ENCODE data around the gene UIMC1. TPM values are rescaled to one million over a fixed set of nuclear protein-coding genes. Genes with fewer than 3 reads are reported as not detected.

The UIMC1 gene
- total RNA-seq, 2 donors from 2014 or later: 42.5 to 43.0 TPM

DNA sequence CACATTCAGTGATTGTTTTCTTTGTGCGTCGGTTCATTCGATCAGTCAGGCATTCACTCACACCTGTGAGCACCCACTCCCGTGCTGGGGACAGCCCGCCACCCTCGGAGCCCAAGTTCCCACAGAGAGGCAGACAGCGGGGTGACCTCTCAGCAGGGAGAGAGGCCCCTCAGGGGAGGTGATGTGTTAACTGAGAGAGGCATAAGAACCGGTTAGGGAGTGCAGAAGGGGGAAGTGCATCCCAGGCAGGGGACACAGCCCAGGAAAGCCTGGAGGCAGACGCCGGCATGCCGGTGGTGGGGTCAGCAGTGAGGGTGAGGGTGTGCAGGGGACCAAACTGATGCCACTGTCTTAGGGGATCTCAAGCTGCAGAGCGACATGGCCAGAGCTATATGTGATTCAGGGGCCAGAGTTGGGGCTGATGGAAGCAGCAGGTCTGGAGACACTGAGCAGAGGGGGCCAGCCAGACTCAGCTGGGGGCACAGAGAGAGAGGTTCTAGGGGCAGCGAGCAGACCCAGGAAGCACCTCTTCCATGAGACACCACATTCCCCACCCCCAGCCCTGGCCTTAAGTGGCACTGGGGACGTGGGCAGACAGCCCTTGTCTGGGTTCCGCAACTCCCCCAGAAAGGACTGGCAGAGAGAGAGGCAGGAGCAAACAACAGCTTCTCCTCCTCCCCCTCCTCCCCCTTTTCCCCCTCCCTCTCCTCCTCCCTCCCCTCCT, 143.4 kb downstream of the UIMC1 start:
- Mint-ChIP-seq H3K9me3 (no peaks in the 10 kb centered on the region), H3K27ac (no peak overlapping the region), H3K4me3 (no peak overlapping the region), H3K4me1 (peaks cover 2% of the 10 kb centered on the region), H3K27me3 (peaks cover 28% of the 10 kb centered on the region), H3K36me3 (ENCODE audit: low read depth) (no peaks in the 10 kb centered on the region)
- ATAC-seq (replicated peaks): no peak

DNA sequence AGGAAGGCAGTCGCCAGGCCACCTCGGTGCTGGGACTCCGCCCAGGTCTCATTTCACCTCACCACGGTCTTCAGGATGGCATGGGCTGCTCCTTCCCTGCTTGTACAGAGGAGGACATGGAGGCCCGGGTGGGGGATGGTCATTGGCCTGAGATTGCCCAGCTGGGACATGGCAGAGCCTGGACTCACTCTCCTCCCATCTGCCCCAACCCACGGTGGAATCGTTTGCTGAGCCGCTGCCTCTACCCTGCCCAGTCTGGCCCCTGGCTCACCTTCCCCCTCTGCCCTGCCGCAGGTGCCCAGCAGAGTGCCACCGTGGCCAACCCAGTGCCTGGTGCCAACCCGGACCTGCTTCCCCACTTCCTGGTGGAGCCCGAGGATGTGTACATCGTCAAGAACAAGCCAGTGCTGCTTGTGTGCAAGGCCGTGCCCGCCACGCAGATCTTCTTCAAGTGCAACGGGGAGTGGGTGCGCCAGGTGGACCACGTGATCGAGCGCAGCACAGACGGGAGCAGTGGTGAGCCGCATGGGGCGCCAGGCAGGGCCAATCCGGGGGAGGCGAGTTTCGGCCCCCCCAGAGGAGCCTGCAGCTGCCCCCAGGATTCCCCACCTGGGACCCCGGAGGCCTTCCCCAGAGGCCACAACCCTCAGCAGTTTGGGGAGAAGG, 144.1 kb downstream of the UIMC1 start:
- Mint-ChIP-seq H3K27ac (no peak overlapping the region), H3K4me1 (peaks cover 5% of the 10 kb centered on the region), H3K4me3 (no peak overlapping the region), H3K27me3 (peaks cover 32% of the 10 kb centered on the region), H3K36me3 (ENCODE audit: low read depth) (no peaks in the 10 kb centered on the region), H3K9me3 (no peaks in the 10 kb centered on the region)
- ATAC-seq (replicated peaks): no peak

DNA sequence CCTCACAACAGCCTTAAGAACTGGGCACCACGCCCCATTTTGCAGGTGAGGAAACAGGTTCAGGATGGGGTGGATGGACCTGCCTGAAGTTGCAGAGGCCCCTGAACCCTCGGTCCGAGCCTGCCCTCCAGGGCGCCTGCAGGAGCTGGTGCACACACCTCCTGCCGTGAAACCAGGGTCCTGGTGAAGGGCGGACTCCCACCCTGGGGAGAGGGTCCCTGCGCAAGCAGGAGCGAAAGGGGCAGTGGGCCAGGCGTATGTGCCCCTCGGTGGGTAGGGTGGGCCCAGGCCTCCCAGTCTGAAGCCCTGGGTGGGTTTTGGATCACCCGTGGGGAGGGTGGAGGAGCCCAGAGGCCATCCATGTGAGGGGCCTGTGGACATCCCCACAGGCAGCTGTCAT, 145.3 kb downstream of the UIMC1 start:
- no peak overlapping the region for H3K27ac Mint-ChIP-seq
- no peak for ATAC-seq (replicated peaks)
- H3K36me3 Mint-ChIP-seq (ENCODE audit: low read depth): no peaks in the 10 kb centered on the region
- H3K27me3 Mint-ChIP-seq: peaks cover 34% of the 10 kb centered on the region
- H3K4me1 Mint-ChIP-seq: peaks cover 5% of the 10 kb centered on the region
- H3K9me3 Mint-ChIP-seq: no peaks in the 10 kb centered on the region
- H3K4me3 Mint-ChIP-seq: no peak overlapping the region

DNA sequence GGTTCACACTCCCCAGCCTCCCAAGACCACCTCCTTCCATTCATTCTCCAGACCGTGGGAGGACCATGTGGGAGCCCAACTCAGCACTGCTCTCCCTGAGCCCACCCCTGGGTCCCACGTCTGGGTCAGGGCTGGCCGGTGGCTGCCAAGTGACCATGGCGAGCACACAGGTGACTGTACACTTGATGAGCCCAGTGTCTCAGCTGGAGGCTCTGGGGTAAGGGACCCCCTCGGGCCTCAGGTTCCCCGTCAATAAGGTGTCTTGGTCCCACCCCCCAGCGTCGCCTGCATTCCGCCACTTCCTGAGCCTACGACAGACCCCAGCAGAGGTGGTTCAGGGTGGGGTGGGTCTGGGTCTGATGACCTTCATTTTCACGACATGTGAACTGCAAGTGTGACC, 146.2 kb downstream of the UIMC1 start:
- no peak overlapping the region for H3K27ac Mint-ChIP-seq
- H3K4me1 Mint-ChIP-seq: peaks cover 5% of the 10 kb centered on the region
- peaks cover 31% of the 10 kb centered on the region for H3K27me3 Mint-ChIP-seq
- H3K9me3 Mint-ChIP-seq: no peaks in the 10 kb centered on the region
- H3K4me3 Mint-ChIP-seq: no peak overlapping the region
- no peak for ATAC-seq (replicated peaks)
- no peaks in the 10 kb centered on the region for H3K36me3 Mint-ChIP-seq (ENCODE audit: low read depth)

DNA sequence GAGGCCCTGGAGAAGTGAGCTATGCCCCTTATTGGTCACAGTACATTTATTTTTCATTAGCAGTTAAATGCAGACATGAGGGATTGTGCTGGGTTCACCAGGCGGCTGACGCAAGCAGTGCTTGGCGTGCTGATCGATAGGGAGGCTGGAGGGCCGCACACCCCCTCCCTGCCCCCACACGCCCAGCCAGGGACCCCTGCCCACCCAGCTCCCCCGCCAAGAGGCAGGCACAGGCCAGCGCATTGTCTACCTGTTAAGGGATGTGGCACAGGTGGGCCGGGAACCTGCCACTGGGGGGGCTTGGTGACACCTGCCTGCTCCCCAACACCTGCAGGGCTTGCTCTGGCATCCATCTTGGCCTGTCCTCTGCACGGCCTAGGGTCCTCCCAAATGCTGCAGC, 146.7 kb downstream of the UIMC1 start:
- no peak overlapping the region for H3K27ac Mint-ChIP-seq
- peaks cover 34% of the 10 kb centered on the region for H3K27me3 Mint-ChIP-seq
- H3K36me3 Mint-ChIP-seq (ENCODE audit: low read depth): no peaks in the 10 kb centered on the region
- no peaks in the 10 kb centered on the region for H3K9me3 Mint-ChIP-seq
- peaks cover 5% of the 10 kb centered on the region for H3K4me1 Mint-ChIP-seq
- no peak for ATAC-seq (replicated peaks)
- H3K4me3 Mint-ChIP-seq: no peak overlapping the region

DNA sequence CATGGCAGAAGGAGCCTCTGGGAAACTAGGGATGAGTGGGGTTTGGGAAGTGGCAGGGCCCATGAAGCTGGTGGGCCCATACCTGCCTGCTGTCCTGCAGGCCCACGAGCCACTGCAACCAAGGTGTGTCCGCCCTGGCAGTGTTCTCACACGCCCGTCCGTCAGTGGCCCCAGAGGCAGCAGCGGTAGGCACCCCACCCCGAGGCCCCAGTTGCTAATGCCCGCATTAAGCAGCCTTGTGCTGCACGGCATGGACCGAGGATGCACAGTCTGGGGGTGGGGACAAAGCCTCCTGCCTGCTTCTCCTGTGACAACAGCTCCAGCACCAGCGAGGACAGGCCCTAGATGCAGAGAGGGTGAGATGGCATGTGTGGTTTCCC, 148.7 kb downstream of the UIMC1 start:
- Mint-ChIP-seq H3K36me3 (ENCODE audit: low read depth) (no peaks in the 10 kb centered on the region), H3K4me3 (no peak overlapping the region), H3K9me3 (no peaks in the 10 kb centered on the region), H3K27me3 (peaks cover 31% of the 10 kb centered on the region), H3K27ac (no peak overlapping the region), H3K4me1 (peaks cover 5% of the 10 kb centered on the region)
- no peak for ATAC-seq (replicated peaks)

DNA sequence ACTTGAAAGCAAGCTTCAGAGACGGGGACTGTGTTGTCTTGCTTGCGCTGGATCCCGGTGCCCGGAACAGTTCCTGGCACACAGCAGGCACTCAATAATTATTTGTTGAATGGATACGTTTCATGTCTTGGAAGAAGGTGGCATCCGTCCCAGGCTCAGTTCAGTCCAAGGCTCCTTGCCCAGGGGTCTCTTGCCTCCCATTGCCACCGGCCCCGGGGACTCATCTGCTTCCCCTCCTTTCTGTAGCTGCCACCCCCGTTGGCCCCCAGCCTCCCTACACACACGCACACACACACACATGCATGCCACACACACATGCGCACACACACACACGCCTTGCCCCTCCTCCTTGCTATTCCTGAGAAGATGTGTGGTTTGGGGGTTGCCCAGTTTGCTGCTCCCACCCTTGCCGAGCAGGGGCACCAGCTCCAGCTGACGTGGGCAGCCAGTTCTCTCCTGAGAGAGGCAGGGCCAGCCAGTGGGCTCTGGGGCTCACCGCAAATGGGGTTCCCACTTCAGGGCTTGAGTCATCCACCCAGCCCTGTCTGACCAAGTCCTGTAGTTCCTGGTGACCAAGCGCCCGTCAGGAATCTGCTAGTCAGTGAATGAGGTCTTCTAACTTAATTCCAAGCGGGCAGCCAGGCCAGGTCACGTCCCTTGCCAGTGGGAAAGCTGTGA, 149.2 kb downstream of the UIMC1 start:
- no peak overlapping the region for H3K27ac Mint-ChIP-seq
- H3K4me3 Mint-ChIP-seq: no peak overlapping the region
- peaks cover 31% of the 10 kb centered on the region for H3K27me3 Mint-ChIP-seq
- no peaks in the 10 kb centered on the region for H3K9me3 Mint-ChIP-seq
- H3K36me3 Mint-ChIP-seq (ENCODE audit: low read depth): no peaks in the 10 kb centered on the region
- no peak for ATAC-seq (replicated peaks)
- H3K4me1 Mint-ChIP-seq: peaks cover 5% of the 10 kb centered on the region

DNA sequence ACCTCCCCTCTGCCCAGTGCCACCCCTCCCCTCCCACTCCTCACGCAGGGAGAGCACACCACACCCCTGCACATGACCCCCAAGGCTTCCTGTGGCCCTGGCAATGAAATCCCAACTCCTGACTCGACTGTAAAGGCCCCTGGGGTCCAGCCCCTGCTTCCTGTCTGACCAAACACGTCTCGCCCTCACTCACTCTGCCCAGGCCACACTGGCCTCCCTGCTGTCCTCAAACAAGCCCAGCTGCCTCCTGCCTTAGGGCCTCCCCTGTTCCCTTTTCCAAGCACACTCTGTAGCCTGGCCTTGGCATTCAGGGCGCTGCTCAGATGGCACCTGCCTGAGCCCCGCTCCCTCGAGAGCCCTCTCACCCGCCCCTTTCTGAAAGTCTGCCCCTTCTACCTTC, 149.8 kb downstream of the UIMC1 start:
- H3K27me3 Mint-ChIP-seq: peaks cover 35% of the 10 kb centered on the region
- H3K36me3 Mint-ChIP-seq (ENCODE audit: low read depth): no peaks in the 10 kb centered on the region
- H3K4me3 Mint-ChIP-seq: no peak overlapping the region
- no peak overlapping the region for H3K27ac Mint-ChIP-seq
- no peak for ATAC-seq (replicated peaks)
- H3K9me3 Mint-ChIP-seq: no peaks in the 10 kb centered on the region
- H3K4me1 Mint-ChIP-seq: peaks cover 5% of the 10 kb centered on the region

DNA sequence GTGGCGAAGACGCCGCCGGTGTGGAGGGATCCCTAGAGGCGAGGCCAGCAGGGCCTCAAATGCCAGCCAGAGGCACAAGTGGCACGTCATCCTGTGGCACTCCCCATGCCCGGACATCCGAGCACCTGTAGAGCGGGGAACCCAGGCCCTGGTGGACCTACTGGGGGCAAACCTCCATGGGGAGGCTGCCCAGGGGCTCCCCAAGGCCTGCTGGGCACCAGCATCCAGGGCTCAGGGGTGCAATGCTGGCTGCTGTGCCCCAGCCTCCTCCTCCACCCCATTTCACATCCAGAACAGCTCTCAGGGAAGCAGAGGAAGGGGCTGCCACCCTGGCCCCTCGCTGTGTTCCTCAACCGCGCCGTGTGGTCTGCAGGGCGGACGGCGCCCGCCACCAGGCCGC, 151.0 kb downstream of the UIMC1 start:
- ATAC-seq (replicated peaks): no peak
- H3K4me3 Mint-ChIP-seq: no peak overlapping the region
- no peaks in the 10 kb centered on the region for H3K9me3 Mint-ChIP-seq
- H3K27ac Mint-ChIP-seq: no peak overlapping the region
- H3K36me3 Mint-ChIP-seq (ENCODE audit: low read depth): no peaks in the 10 kb centered on the region
- peaks cover 37% of the 10 kb centered on the region for H3K27me3 Mint-ChIP-seq
- H3K4me1 Mint-ChIP-seq: peaks cover 5% of the 10 kb centered on the region

Other genes with a start within 250 kb of the UIMC1 start
- not detected for gene UNC5A, start 196.2 kb downstream of the UIMC1 start, total RNA-seq
- gene HK3, start 107.4 kb downstream of the UIMC1 start, total RNA-seq: under 1 TPM; 0.29 to 0.76 TPM
- gene ZNF346, start 15.9 kb upstream of the UIMC1 start, total RNA-seq: 10 to 100 TPM; 18.5 to 22.5 TPM
- gene FGFR4, start 80.1 kb upstream of the UIMC1 start, total RNA-seq: 1 to 10 TPM; 1.7 to 2.4 TPM
- 10 to 100 TPM; 66.7 to 86.1 TPM for gene NSD1, start 127.0 kb upstream of the UIMC1 start, total RNA-seq